Fibroblast of villous mesenchyme (primary cell): ENCODE measurements around the gene ITIH2. TPM values are rescaled to one million over a fixed set of nuclear protein-coding genes. Genes with fewer than 3 reads are reported as not detected.
A peak's percentile ranks its signal among the peaks of the same experiment; 100 is the strongest.
"Not testable (repeated sequence)": the region's sequence is repeated elsewhere in the genome, so short reads cannot be mapped to it uniquely, and the experiment has no call there.

Experiments used
- DNase-seq: peaks from one replicate; pipeline ENCODE4 v3.0.0-alpha.2; 2010; ENCODE audit warnings: low read depth
- H3K4me3 ChIP-seq: 2 replicates; pipeline ENCODE4 v1.5.1; 2011; ENCODE audit warnings: low read depth, mild to moderate bottlenecking, low read length
- CTCF ChIP-seq: IDR thresholded peaks from 2 replicates; pipeline ENCODE4 v1.5.1; 2012; ENCODE audit warnings: low read depth, mild to moderate bottlenecking, low read length; ENCODE audit not compliant: insufficient read depth
- total RNA-seq: library from RNA; depleted of rRNA; stranded (reverse); fragments of >200 nt; gene quantifications from 2 replicates; pipeline ENCODE4 v1.2.3, GENCODE V29; 2012

The ITIH2 gene
- total RNA-seq, 1 donor, result not detected

- no peak for DNase-seq
- TF ChIP-seq CTCF, result no peak
- H3K4me3 ChIP-seq, result no peak overlapping the region
Measured at GRCh38 chr10:7686351-7687171, 16.6 kb upstream of the ITIH2 start.

GRCh38 chr10:7687228-7687907 is 15.7 kb upstream of the ITIH2 start:
- DNase-seq, result peak; percentile 88
- peak; percentile 85 for TF ChIP-seq CTCF
- H3K4me3 ChIP-seq, result no peak overlapping the region

- TF ChIP-seq CTCF, result no peak
- no peak for DNase-seq
- H3K4me3 ChIP-seq, result no peak overlapping the region
Measured at GRCh38 chr10:7689591-7689990, 13.5 kb upstream of the ITIH2 start.

- H3K4me3 ChIP-seq, DNase-seq: not testable (repeated sequence)
Measured at GRCh38 chr10:7690885-7691597, 12.1 kb upstream of the ITIH2 start.

GRCh38 chr10:7692368-7692767 is 10.7 kb upstream of the ITIH2 start:
- not testable (repeated sequence) for H3K4me3 ChIP-seq, DNase-seq

- not testable (repeated sequence) for DNase-seq, H3K4me3 ChIP-seq
Measured at GRCh38 chr10:7693194-7693593, 9.9 kb upstream of the ITIH2 start.

- no peak overlapping the region for H3K4me3 ChIP-seq
- no peak for TF ChIP-seq CTCF
- DNase-seq, result no peak
Measured at GRCh38 chr10:7696545-7696944, 6.6 kb upstream of the ITIH2 start.

- no peak for TF ChIP-seq CTCF
- no peak for DNase-seq
- H3K4me3 ChIP-seq, result no peak overlapping the region
Measured at GRCh38 chr10:7697426-7697825, 5.7 kb upstream of the ITIH2 start.
